Measurements from ENCODE around the gene PUM1.

Gene PUM1

DNA sequence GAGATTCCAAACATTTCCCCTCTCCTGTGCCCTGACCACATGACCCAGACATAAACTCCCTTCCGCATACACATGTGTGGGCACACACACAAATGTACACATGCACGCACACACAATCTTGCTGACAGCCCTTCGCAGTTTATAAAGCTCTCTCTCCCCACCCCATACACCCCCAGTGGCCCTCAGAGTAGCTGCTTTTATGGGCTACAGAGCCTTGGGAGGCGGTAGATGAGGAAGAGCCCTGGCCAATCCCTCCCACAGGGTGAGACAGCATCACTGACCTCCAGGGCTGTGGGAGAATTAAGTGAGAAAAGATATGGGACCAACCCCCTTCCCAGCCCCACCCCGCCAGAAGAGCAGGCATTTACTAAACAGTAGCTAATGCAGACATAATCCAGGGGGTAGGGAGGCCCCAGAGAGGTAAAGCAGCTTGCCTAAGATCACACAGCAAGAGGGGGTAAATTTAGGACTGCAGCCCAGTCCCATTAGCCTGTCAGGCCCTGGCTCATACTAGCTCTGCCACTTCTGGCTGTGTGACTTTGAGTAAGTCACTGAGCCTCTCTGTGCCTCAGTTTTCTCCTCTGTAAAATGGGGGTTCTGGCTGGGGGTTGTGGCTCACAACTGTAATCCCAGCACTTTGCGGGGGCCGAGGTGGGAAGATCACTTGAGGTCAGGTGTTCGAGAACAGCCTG lies 162.0 kb downstream of the PUM1 start:
- DNase-seq = no peak

DNA sequence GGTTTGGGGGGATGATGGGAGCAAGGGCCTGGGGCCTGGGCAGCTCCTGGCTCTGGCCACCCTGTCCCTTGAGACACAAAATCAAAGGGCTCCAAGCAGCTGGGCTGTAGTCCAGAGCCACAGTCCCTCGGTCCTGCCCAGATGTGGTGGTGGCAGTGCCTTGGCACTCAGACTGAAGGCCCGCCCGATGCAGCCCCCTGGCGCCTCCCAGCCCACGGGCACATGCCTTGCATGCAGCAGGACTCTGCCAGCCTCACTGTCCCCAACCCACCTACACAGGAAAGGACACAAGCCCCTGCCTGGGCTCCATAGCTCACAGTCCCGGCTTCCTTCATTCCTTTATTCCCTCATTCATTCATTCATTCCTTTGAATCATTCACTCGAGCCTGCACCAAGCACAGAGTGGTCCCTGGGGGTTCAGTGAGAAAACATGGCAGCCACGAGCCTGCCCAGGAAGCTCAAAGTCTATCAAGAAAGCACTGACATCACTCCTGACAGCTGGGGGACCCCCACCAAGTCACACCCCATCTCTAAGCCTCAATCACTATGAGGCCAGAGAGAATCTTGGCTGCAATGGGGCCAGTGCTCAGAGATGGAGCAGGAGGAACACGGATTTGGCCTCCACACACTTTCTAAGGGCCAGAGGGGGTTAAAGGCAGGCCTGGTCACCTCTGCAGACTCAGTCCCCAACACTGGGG lies 162.8 kb downstream of the PUM1 start:
- DNase-seq = no peak

DNA sequence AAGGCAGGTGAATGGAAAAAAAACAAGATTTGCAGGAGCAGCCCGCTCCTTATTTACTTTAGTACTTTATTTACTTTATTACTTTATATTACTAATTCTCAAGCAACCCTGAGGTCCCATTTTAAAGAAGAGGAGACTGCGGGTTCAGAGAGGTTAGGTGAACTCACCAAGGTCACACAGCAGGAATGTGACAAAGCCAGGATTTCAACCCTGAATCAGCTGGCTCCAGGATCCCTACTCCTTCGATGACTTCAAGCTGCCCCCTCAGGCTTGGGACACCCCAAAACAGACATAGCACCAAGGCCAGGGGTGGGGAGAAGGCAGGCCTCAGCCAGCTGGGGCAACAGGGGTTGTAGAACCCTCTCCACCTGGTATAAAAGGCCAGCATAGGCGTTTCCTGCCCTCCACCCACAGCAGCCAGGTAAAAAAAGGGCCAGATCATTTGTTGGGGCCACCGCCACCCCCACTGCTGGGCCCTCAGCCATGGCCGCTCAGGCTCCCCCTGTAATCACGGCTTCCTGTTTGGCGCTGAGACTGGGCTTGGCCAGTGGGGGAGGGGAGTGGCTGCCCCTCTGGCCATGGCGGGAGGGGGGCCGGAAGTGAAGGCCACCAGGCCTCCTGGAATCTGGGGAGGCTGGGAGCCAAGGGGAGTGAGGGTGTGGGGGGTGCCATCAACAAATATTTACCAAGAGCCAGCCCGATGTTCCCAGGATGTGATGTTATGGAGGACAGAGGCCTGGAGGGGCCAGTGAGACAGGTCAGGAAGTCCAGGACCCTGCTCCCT lies 163.5 kb downstream of the PUM1 start:
- no peak for DNase-seq

DNA sequence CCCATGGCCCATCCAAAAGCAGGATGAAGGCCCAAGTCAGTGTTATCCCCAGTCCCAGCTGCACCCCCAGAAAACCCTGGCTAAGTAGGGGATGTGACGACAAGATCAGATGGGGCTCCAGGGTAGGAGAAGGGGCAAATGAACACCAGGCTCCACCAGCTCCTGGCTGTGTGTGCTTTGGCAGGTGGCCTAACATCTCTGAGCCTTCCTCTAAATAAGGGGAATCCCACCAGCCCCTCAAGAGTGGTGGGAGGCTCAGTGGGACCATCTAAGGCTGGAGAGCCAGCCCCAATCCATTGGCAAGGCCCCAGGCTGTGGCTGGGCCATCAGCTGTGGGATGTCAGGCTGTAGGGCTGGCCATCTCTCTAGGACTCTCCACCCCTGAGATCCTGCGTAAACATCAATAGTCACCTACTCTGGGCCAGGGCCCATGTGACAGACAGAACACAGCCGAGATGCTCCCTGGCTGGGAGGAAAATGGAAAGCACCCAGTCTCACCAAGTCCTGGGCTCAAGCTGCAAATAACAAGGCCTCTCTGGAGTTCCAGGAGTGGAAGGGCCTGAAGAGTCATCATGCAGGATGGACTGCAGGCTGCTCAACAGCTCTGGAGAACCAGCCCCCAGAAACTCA lies 164.5 kb downstream of the PUM1 start:
- no peak for DNase-seq

DNA sequence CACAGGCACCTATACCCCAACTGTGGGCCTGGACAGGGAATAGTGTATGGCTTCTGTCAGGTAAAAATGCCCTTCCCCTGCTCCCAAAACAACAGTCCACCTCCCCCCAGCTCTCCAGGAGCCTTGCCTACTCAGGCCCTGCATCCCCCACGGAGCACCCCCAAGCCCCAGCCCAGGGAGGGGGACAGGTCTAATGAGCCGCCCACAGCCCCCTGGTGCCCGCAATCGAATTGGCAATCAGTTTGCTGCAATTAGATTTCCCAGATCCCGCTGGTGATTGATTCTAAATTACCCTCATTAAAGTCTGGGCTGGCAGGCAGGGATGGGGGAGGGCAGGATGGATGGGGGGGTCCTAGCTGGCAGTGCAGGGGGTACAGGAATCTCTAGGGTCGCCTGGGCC lies 165.0 kb downstream of the PUM1 start:
- DNase-seq = no peak

DNA sequence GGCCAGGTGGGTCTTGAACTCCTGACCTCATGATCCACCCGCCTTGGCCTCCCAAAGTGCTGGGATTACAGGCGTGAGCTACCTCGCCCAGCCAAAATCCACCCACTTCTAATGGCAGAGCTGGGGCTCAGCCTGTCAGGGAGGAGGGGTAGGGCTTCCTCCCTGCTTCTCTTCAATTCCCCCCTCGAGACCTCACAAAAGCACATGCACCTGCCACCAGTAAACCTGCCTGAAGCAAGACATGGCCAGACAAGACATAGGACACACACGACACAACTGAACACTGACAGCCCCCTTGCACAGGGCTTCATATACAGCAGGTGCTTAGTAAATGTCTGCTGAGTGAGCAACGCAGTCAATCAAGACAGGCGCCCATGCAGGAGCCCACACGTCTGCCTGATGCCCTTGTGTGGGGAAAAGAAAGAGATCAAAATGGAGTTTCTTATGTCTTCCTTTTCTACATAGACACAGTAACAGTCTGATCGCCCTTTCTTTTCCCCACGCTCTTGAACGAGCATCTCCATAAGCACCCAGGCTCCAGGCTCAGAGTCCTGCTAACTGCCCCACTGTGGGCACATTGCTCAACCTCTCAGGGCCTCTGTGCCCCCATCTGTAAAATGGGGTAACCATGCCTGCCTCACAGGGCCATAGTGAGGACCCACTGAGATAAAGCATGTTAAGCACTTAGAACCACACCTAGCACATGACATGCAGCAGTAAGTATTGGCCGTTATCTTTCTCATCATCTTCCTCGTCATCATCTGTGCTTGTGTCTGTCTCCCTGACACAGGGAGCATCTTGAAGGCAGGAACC lies 165.7 kb downstream of the PUM1 start:
- no peak for DNase-seq

DNA sequence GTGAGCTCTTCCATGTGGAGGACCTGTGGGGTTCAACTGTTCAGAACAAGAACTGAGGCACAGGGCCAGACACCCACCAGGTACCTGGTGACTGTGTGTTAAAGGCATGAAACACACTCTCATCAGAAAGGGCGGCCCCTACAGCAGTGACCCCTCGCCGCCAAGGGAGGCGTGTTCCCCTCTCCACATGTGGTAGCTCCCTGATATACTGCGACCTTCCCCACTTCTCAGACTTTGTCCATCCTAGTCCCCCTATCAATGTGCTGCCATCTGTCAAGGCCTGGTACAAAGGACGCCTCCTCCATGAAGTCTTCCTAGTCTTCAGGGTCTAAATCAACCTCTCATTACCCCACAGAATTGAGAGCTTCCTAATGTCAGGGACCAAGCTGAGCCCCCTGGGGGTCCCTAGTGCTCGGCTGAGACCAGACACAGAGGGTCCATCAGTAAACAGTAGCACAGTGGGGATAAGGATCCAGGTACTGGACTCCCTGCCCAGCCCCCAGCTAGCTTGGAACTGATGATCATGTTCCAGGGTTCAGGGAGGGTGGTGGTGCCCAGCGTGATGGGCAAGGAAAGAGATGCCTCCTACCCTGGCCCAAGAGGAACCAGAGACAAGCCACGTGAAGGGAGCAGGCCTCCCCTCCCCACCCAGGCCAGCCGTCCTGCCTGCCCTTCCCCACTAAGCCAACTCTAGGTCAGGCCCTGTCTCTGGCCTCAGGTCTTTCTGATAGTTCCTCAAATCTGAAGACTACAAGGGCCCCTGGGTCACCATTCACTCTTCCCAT lies 167.3 kb downstream of the PUM1 start:
- no peak for DNase-seq

DNA sequence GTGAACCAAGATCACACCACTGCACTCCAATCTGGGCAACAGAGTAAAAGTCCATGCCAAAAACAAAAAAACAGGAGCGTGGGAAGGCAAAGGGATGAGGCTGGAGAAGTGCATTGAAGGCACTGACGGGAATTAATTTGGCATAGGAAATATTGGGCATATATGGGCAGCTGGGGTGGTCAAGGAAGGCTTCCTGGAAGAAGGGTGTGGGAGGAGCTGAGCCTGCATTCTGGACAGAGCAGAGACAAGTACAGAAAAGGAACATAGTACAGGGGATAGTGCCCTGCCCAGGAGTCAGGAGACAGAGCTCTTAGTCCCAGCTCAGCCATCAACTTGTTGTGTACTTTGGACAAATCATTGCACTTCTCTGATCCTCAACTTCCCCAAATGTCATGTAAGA lies 168.6 kb downstream of the PUM1 start:
- DNase-seq = no peak

DNA sequence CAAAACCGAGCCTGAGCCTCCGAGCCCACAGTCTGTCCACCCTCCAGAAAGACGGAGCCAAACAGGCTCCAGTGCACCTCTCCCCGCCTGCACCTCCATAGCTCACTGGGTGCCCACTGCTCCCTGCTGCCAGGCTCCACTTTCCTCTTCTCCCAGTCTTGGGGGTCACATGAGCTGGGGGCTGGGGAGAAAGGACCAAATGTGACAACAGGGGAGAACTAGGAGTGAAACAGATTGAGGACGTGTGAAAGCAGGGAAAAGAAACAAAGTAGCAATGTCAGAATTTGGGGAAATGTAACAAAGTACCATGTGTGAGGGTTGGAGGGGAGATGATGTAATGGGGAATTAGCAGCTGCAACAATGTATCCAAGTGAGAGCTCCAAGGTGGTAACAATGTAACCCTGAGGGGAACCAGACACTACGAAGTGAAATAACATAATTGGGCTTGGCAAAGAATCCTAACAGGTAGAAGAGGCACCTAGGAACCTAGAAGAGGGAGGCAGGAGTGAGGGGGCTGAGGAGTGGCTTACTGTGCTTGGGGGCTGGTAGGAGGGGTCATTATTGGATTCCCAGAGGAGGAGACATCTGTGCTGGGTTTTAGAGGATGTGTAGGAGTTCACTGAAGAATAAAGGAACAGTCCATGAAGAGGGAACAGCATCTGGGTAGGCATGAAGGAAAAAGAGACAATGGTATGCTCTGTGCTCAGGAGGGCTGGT lies 169.4 kb downstream of the PUM1 start:
- DNase-seq = no peak

DNA sequence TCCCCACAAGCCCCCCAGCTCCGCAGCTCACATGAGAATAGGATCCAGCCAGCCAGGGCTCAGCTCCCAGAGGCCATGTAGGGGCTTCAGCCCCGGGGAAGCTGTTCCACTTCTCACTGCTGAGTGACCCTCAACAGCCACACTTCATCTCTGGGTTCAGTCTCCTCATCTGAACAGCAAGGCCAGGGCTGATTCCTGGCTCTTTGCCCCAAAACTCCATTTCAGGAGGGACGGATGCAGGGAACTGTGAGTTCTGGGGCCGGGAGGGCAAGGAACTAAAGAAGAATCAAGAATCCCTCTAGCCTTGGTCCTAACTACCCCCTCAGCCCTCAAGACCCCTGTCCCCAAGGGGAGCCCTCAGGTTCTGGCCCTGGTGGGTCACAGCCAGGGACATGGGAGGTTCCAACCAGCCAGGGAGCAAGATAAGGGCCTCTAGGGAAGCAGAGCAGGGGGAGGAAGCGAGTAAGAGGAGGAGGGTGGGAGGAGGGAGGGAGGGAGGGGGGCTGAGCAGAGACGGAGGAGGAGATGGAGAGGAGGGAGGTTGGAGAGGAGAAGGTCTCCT lies 170.1 kb downstream of the PUM1 start:
- DNase-seq = no peak

DNA sequence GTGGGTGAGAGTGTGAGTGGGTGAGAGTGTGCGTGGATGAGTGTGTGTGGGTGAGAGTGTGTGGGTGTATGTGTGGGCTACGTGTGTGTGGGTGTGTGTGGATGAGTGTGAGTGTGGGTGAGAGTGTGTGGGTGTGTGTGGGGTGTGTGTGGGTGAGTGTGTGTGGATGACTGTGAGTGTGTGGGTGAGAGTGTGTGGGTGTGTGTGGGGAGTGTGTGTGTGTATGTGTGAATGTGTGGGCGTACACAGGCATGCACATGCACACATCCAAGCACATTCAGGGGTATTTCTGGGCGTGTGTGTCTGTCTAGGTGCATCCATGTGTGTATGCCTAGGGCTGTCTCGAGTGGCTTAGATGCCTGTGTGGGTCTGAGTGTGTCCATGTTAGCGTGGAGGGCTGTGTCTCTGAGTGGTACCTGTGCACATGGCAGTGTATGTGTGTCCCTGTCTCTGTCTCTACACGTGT lies 171.0 kb downstream of the PUM1 start:
- no peak for DNase-seq

DNA sequence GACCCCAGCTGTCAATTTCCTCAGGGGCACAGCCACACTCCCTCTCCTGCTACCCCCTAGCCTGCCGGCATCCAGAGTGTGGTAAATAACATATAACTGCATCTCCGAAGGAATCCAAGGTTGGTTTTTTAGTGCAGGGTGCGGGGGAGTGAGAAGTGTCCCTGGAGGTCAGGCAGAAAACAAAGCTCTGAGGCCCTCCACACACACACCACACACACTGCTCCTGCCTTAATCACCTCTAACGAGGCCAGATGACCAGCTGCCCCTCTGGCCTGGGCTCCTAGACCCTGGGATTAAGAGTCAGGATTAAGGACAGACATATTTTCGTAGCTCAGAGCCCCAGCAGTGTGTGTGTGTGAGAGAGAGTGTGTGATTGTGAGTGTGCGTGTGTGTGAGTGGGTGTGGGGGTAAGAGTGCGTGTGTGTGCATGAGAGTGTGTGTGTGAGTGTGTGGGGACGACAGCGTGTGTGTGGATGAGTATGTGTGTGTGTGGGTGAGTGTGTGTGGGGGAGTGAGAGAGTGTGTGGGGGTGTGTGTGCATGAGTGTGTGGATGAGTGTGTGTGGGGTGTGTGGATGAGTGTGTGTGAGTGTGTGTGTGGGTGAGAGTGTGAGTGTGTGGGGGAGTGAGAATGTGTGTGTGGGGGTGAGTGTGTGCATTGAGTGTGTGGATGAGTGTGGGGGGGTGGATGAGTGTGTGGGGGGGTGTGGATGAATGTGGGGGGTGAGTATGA lies 171.6 kb downstream of the PUM1 start:
- DNase-seq = no peak

DNA sequence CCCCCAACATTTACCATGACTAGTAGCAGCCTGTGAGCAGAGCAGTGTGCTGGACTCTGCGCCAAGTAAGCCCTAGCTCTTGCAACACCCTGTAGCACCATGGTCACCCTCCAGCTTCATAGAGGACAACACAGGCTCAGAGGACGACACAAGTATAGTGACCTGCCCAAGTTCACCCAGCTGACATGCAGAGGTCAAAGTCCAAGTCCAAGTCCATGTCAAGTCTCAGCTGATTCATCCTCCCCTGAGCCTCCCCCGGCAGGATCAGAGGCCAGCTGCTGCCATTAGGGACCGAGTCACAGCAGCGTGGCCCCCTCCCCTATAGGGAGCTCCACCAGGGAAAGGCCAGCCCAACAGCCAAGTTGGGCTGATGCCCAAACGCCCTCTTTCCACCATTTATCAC lies 172.8 kb downstream of the PUM1 start:
- no peak for DNase-seq

DNA sequence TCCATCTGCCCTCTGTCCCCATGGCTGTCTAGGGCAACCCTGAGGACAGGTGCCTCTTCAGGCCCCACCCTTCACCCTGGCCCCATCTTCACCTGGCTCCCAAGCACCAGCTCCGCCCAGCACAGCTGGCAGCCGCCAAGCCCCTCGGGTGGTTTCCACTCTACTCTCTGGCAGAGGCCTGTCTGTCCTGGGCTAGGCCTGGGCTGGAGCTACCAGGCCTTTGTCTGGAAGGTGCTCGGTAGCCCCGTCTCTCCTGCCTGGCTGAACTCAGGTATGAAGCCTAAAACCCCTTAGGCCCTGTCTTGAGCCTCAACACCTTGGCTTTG lies 174.3 kb downstream of the PUM1 start:
- no peak for DNase-seq

DNA sequence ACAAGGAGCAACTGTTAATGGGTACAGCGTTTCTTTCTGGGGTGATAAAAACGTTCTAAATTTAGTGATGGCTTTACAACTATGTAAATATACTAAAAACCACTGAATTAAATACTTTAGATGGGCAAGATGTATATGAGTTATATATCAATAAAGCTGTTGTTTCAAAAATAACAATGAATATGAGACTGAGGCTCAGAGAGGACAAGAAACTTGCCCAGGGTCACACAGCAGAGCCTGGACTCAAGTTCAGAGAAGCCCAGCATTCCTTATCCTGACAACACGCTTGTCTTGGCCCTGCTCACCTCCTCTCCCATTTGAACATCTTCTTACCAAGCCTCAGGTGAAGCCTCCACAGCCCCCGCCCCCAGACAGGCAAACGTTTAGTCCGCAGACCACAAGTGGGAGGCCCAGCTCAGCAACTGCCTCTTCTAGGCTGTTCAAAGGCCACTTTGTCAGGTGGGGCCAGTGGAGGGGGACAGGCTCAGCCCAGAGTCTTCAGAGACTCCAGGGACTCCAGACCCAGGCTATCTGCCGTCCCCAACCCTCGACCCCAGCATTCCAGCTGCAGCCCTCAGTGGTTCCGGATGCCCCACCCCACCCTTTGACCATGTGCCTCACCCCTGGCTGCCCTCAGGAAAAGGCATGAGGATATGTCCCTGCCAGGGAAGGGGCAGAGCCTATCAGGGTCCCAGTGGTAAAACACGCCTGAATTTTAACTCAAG lies 174.9 kb downstream of the PUM1 start:
- no peak for DNase-seq

DNA sequence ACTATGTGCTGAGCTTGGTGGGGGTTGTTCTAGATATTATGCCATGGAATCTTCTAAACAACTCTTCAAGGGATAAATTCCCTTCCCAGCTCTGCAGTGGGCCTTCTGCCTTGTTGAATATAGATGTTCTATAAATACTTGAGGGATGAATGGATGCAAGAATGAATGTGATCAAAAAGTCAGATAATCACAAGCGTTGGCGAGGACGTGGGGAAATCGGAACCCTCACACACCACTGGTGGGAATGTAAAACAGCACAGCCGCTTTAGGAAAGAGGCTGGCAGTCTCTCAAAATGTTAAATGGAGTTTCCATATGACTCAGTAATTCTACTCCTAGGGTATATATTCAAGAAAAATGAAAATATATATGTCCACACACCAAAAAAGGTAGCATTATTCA lies 176.0 kb downstream of the PUM1 start:
- DNase-seq = no peak

DNA sequence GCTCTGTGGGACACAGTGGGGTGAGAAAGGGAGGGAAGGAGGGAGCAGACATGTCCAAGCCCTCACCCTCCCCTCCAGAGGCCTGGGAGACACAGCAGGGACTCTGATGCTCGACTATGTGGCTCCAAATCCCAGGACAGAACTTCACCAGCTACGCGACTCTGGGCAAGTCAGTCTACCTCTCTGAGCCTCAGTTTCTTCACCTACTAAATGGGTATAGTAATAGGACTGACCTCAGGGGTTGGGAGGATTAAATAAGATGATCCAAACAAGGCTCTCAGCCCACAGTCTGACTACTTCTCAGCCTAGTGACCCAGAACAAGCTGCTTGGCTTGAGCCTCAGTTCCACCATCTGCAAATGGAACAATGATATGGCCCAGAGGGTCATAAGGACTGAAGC lies 176.5 kb downstream of the PUM1 start:
- DNase-seq = no peak

DNA sequence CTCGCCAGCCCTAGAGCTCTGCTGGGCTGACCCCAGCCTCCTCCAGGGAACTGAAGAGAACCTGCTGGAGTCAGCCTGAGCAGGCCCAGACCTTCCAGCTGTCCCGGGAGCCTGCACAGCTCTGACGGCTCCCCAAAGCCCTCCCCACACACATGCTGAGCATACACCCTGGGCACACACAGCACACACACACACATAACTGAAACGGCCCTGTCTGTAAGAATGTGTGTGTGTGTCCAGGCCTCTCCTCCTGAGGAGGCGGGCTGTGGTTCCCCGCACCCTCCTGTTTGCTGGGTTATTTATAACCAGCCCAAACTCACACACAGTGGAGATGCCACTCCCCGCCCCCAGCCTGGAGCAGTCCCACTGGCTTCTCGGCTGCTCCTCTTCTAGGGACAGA lies 177.1 kb downstream of the PUM1 start:
- DNase-seq = no peak
